HepG2 (cell line): ENCODE results near the gene CCT8. TPM values are rescaled to one million over a fixed set of nuclear protein-coding genes. Genes with fewer than 3 reads are reported as not detected.

Experiments
- ATAC-seq: fragments of 200-7000 bp; cut with Tn5 transposase; 3 replicates; pipeline ENCODE4 v1.9.1; 2020; ENCODE audit warnings: mild to moderate bottlenecking, moderate library complexity
- BruUV-seq: library from RNA; stranded (reverse); fragments of 400-500 nt; replicated peaks from 2 replicates; lab custom pipeline; 2021; lab: Mats Ljungman, UMichigan
- CTCF ChIA-PET: fragments of 300-600 bp; formaldehyde crosslinking; extraction: SDS; loops from one replicate; lab custom pipeline; 2021; ENCODE audit warnings: low total read pairs, inconsistent platforms, low intra/inter-chr PET ratio; lab: Yijun Ruan, JAX
- POLR2A ChIA-PET: fragments of 350-600 bp; sonication (Branson Sonifier 250); formaldehyde crosslinking; loops from one replicate; lab custom pipeline; 2020; ENCODE audit warnings: antibody characterized with exemption, inconsistent platforms; lab: Yijun Ruan, JAX
- DNase-seq: peaks from one replicate; pipeline ENCODE4 v3.0.0-alpha.2; 2015; ENCODE audit warnings: low spot score
- FAIRE-seq: peaks from 3 replicates; lab custom pipeline; 2011; peaks lifted over from hg19 to GRCh38; lab: Jason Lieb, UNC
- H2AFZ ChIP-seq: one replicate; pipeline ENCODE4 v1.6.1; 2011; ENCODE audit warnings: low read length, inconsistent platforms
- H3K27ac ChIP-seq: fragments of 300-600 bp; 3 replicates; pipeline ENCODE4 v1.8.0; 2011; ENCODE audit warnings: mixed run types, mild to moderate bottlenecking, mixed read lengths, low read length, inconsistent platforms; ENCODE audit not compliant: insufficient read depth; ENCODE audit errors: extremely low read length
- H3K27me3 ChIP-seq, 2 experiments: fragments of 200-600 bp in 1 of 2; 2 replicates in 1 of 2; 3 replicates in 1 of 2; pipeline versions ENCODE4 v1.6.0 to v1.8.0; 2011; ENCODE audit warnings: low read length in 2 of 2, mild to moderate bottlenecking in 2 of 2, moderate library complexity in 2 of 2, inconsistent platforms in 1 of 2; ENCODE audit not compliant: insufficient read depth in 2 of 2, control insufficient read depth in 1 of 2
- H3K36me3 ChIP-seq, 2 experiments: fragments of 200-600 bp in 1 of 2; replicated peaks in 1 of 2; 2 replicates in 1 of 2; 3 replicates in 1 of 2; pipeline versions ENCODE4 v1.5.1 to v1.8.0; 2011; ENCODE audit warnings: low read length in 2 of 2, inconsistent platforms in 1 of 2; ENCODE audit not compliant: insufficient read depth in 2 of 2, control insufficient read depth in 1 of 2
- H3K4me1 ChIP-seq: 2 replicates; pipeline ENCODE4 v1.5.1; 2012; ENCODE audit warnings: low read length, inconsistent platforms; ENCODE audit not compliant: insufficient read depth
- H3K4me2 ChIP-seq: 2 replicates; pipeline ENCODE4 v1.6.0; 2011; ENCODE audit warnings: low read depth, low read length, inconsistent platforms
- H3K4me3 ChIP-seq, 3 experiments: fragments of 200-600 bp in 1 of 3; sonication (generic), shearing (Covaris generic) in 1 of 3; replicated peaks in 1 of 3; 2 replicates each; pipeline ENCODE4 v1.5.1; 2011 to 2016; ENCODE audit warnings: low read length in 3 of 3, inconsistent platforms in 2 of 3, low read depth in 2 of 3, mild to moderate bottlenecking in 2 of 3, control low read depth in 1 of 3, mixed read lengths in 1 of 3; ENCODE audit not compliant: insufficient read depth in 1 of 3
- H3K79me2 ChIP-seq: one replicate; pipeline ENCODE4 v1.6.1; 2011; ENCODE audit warnings: low read length, inconsistent platforms; ENCODE audit not compliant: insufficient read depth
- H3K9ac ChIP-seq: 2 replicates; pipeline ENCODE4 v1.6.0; 2011; ENCODE audit warnings: mild to moderate bottlenecking, low read depth, low read length, inconsistent platforms; ENCODE audit not compliant: insufficient read depth
- H3K9me3 ChIP-seq: 2 replicates; pipeline ENCODE4 v1.5.1; 2012; ENCODE audit warnings: mild to moderate bottlenecking, low read length
- H4K20me1 ChIP-seq: 2 replicates; pipeline ENCODE4 v1.6.0; 2011; ENCODE audit warnings: inconsistent platforms, mild to moderate bottlenecking, low read length, moderate library complexity; ENCODE audit not compliant: insufficient read depth
- DDIT3 ChIP-seq: sonication (generic); formaldehyde crosslinking; IDR thresholded peaks from 2 replicates; pipeline ENCODE4 v1.4.0; 2020; ENCODE audit warnings: mild to moderate bottlenecking, missing genetic modification reagents
- MAF1 ChIP-seq: sonication (generic); formaldehyde crosslinking; IDR thresholded peaks from 2 replicates; pipeline ENCODE4 v1.5.0; 2020; ENCODE audit warnings: missing genetic modification reagents, borderline replicate concordance
- MIER3 ChIP-seq: IDR thresholded peaks from 2 replicates; pipeline ENCODE4 v1.6.1; 2016; ENCODE audit warnings: missing compliant biosample characterization, borderline replicate concordance
- SIN3B ChIP-seq: fragments of 150-350 bp; IDR thresholded peaks from 2 replicates; pipeline ENCODE4 v1.6.1; 2014; ENCODE audit warnings: low read length
- TERF1 ChIP-seq: sonication (generic); formaldehyde crosslinking; IDR thresholded peaks from 2 replicates; pipeline ENCODE4 v1.8.0; 2022; ENCODE audit warnings: mild to moderate bottlenecking, missing genetic modification reagents, moderate library complexity
- ZC3H13 ChIP-seq: sonication (generic); formaldehyde crosslinking; IDR thresholded peaks from 2 replicates; pipeline ENCODE4 v1.8.1; 2023; ENCODE audit warnings: mild to moderate bottlenecking, missing genetic modification reagents, moderate library complexity
- ZFP82 ChIP-seq: sonication (generic); formaldehyde crosslinking; IDR thresholded peaks from 2 replicates; pipeline ENCODE4 v1.5.1; 2020; ENCODE audit warnings: mild to moderate bottlenecking, missing genetic modification reagents, borderline replicate concordance
- ZHX1 ChIP-seq: sonication (generic); formaldehyde crosslinking; IDR thresholded peaks from 2 replicates; pipeline ENCODE4 v1.8.1; 2022; ENCODE audit warnings: low read depth, mild to moderate bottlenecking, missing genetic modification reagents
- ZNF207 ChIP-seq: fragments of 450-650 bp; IDR thresholded peaks from 2 replicates; pipeline ENCODE4 v1.6.1; 2016; ENCODE audit warnings: antibody characterized with exemption, borderline replicate concordance
- ZNF280B ChIP-seq: sonication (generic); formaldehyde crosslinking; IDR thresholded peaks from 2 replicates; pipeline ENCODE4 v1.5.0; 2020; ENCODE audit warnings: missing genetic modification reagents, mild to moderate bottlenecking, borderline replicate concordance
- ZNF281 ChIP-seq: sonication (generic); formaldehyde crosslinking; IDR thresholded peaks from 2 replicates; pipeline ENCODE4 v1.4.0; 2020; ENCODE audit warnings: missing genetic modification reagents, borderline replicate concordance
- ZNF382 ChIP-seq: sonication (generic); formaldehyde crosslinking; IDR thresholded peaks from 2 replicates; pipeline ENCODE4 v1.5.0; 2020; ENCODE audit warnings: missing genetic modification reagents, mild to moderate bottlenecking, borderline replicate concordance
- ZNF432 ChIP-seq: sonication (generic); formaldehyde crosslinking; IDR thresholded peaks from 2 replicates; pipeline ENCODE4 v1.5.0; 2020; ENCODE audit warnings: missing genetic modification reagents, mild to moderate bottlenecking, borderline replicate concordance
- ZNF547 ChIP-seq: sonication (generic); formaldehyde crosslinking; IDR thresholded peaks from 2 replicates; pipeline ENCODE4 v1.5.1; 2020; ENCODE audit warnings: mild to moderate bottlenecking, missing genetic modification reagents
- ZNF782 ChIP-seq: sonication (generic); formaldehyde crosslinking; IDR thresholded peaks from 2 replicates; pipeline ENCODE4 v1.4.0; 2020; ENCODE audit warnings: missing genetic modification reagents, mild to moderate bottlenecking, borderline replicate concordance
- ZSCAN21 ChIP-seq: sonication (generic); formaldehyde crosslinking; IDR thresholded peaks from 2 replicates; pipeline ENCODE4 v1.8.0; 2022; ENCODE audit warnings: mild to moderate bottlenecking, missing genetic modification reagents, moderate library complexity, borderline replicate concordance
- WGBS: methylation state at CpG from one replicate; pipeline ENCODE4 v1.1.6; 2017; ENCODE audit warnings: low lambda C conversion rate; 5-methylcytosine and 5-hydroxymethylcytosine counted together
- in situ Hi-C: cut with HindIII; loops from 2 replicates; pipeline ENCODE4 v1.10.0; 2017; ENCODE audit warnings: low pct_unique_long_range_greater_than_20kb; ENCODE audit not compliant: extremely low pct_ligation_motif_present
- intact Hi-C: fragments of 100-400 bp; cut with micrococcal nuclease; formaldehyde crosslinking; loops from one replicate; pipeline ENCODE4 v1.10.0; 2022; ENCODE audit not compliant: unreplicated experiment
- polyA plus RNA-seq, 8 experiments: library from polyadenylated mRNA; depleted of rRNA in 3 of 8; stranded (reverse) in 7 of 8; unstranded in 1 of 8; fragments of >200 nt; fragmentation: Illumina TruSeq in 4 of 8; extraction: Trizol in 4 of 8; gene quantifications; 2 replicates each; pipeline versions ENCODE4 v1.2.1 to v1.2.3, GENCODE V29; 2011 to 2016; ENCODE audit warnings: low read depth in 4 of 8, missing spikeins in 1 of 8, mixed read lengths in 1 of 8; ENCODE audit not compliant: insufficient read depth in 1 of 8
- total RNA-seq, 5 experiments: library from RNA; depleted of rRNA; stranded (reverse); fragments of >200 nt; fragmentation: Illumina TruSeq; extraction: Trizol; gene quantifications; 2 replicates each; pipeline ENCODE4 v1.2.3, GENCODE V29; 2016; ENCODE audit warnings: low read depth in 1 of 5

Gene CCT8
- total and polyA plus RNA-seq, 2 of the 13 experiments (the other 11 are each of a cell fraction or from before 2014, with no cell fraction given), result 127 to 325 TPM

- H3K9me3 ChIP-seq, result no peaks in the 10 kb centered on the region
- intact Hi-C loops, result no loop called here
- no peaks in the 10 kb centered on the region for H3K36me3 ChIP-seq
- WGBS, result 57% methylated on average over 7 of the region's 7 CpGs
- no peak overlapping the region for H2AFZ ChIP-seq
- ChIA-PET CTCF (no interaction called here), POLR2A (no interaction called here)
- no TSS peak for BruUV-seq
- H3K27me3 ChIP-seq, result no peaks in the 10 kb centered on the region
- H3K27ac ChIP-seq, result no peak overlapping the region
- H4K20me1 ChIP-seq, result no peaks in the 10 kb centered on the region
- FAIRE-seq, result no peak
- H3K4me2 ChIP-seq, result no peak overlapping the region
- no peak for ATAC-seq
- H3K79me2 ChIP-seq, result no peaks in the 10 kb centered on the region
- H3K4me1 ChIP-seq, result peaks cover 10% of the 10 kb centered on the region
- no peak overlapping the region for H3K9ac ChIP-seq
- no peak overlapping the region for H3K4me3 ChIP-seq
- in situ Hi-C loops, result no loop called here
- DNase-seq, result no peak
- TF ChIP-seq ZNF432, result no peak
- no peak for TF ChIP-seq ZNF782 (CRISPR knock-in tag)
- TF ChIP-seq TERF1, result no peak
- TF ChIP-seq ZSCAN21 (CRISPR knock-in tag), result no peak
- TF ChIP-seq SIN3B, result no peak
- no peak for TF ChIP-seq ZNF281 (CRISPR knock-in tag)
- TF ChIP-seq MIER3 (CRISPR knock-in tag), result no peak
- no peak for TF ChIP-seq DDIT3 (CRISPR knock-in tag)
- no peak for TF ChIP-seq ZNF280B
- no peak for TF ChIP-seq MAF1 (CRISPR knock-in tag)
- TF ChIP-seq ZNF547 (CRISPR knock-in tag), result no peak
- TF ChIP-seq ZFP82 (CRISPR knock-in tag), result no peak
- TF ChIP-seq ZC3H13 (CRISPR knock-in tag), result no peak
- no peak for TF ChIP-seq ZNF382 (CRISPR knock-in tag)
- TF ChIP-seq ZHX1 (CRISPR knock-in tag), result no peak
- no peak for TF ChIP-seq ZNF207
These were observed 30.8 kb upstream of the CCT8 start for GRCh38 chr21:29104239-29104708.
